HG03521 (cell line): ENCODE results near the gene CLCN4.

ENCODE experiments used
- ATAC-seq: cut with Tn5 transposase; IDR thresholded peaks from one replicate; pipeline ENCODE4 v1.9.1; 2021; ENCODE audit warnings: mild to moderate bottlenecking, moderate library complexity; ENCODE audit not compliant: unreplicated experiment

CLCN4 gene

GRCh38 chrX:10156199-10157031, at the start of gene CLCN4:
CLCN4 (plus strand) TSS chrX:10156975; CDS start chrX:10185033, 28,058 bp downstream.
- ATAC-seq = peak; percentile 62

- ATAC-seq = no peak
Measured at GRCh38 chrX:10107483-10107882, 49.3 kb upstream of the CLCN4 start.

- no peak for ATAC-seq
Measured at GRCh38 chrX:10108288-10108687, 48.5 kb upstream of the CLCN4 start.

GRCh38 chrX:10109695-10110094, 47.1 kb upstream of the CLCN4 start:
- no peak for ATAC-seq

- no peak for ATAC-seq
Measured at GRCh38 chrX:10110316-10110935, 46.3 kb upstream of the CLCN4 start.

GRCh38 chrX:10110984-10111363, 45.8 kb upstream of the CLCN4 start:
- no peak for ATAC-seq

- peak; percentile 39 for ATAC-seq
Measured at GRCh38 chrX:10111364-10112148, 45.2 kb upstream of the CLCN4 start.

- no peak for ATAC-seq
Measured at GRCh38 chrX:10112510-10112909, 44.3 kb upstream of the CLCN4 start.

- no peak for ATAC-seq
Measured at GRCh38 chrX:10115082-10115481, 41.7 kb upstream of the CLCN4 start.

- ATAC-seq = no peak
Measured at GRCh38 chrX:10117301-10117700, 39.5 kb upstream of the CLCN4 start.

GRCh38 chrX:10117864-10118377, 38.9 kb upstream of the CLCN4 start:
- no peak for ATAC-seq

- no peak for ATAC-seq
Measured at GRCh38 chrX:10118530-10118929, 38.2 kb upstream of the CLCN4 start.

- no peak for ATAC-seq
Measured at GRCh38 chrX:10119399-10119990, 37.3 kb upstream of the CLCN4 start.

GRCh38 chrX:10120331-10120730, 36.4 kb upstream of the CLCN4 start:
- no peak for ATAC-seq

- no peak for ATAC-seq
Measured at GRCh38 chrX:10120828-10121227, 35.9 kb upstream of the CLCN4 start.

GRCh38 chrX:10121787-10122186, 35.0 kb upstream of the CLCN4 start:
- no peak for ATAC-seq

GRCh38 chrX:10124506-10125247, 32.1 kb upstream of the CLCN4 start:
- no peak for ATAC-seq

- ATAC-seq = no peak
Measured at GRCh38 chrX:10125248-10125615, 31.5 kb upstream of the CLCN4 start.

- no peak for ATAC-seq
Measured at GRCh38 chrX:10126044-10126443, 30.7 kb upstream of the CLCN4 start.

GRCh38 chrX:10126834-10127233, 29.9 kb upstream of the CLCN4 start:
- no peak for ATAC-seq
